ENCODE measurements around the gene STX1A.

GRCh38 chr7:73738612-73739386 is 19.3 kb upstream of the STX1A start, which contains the start of gene ABHD11:
- no peak for TF ChIP-seq EZH2phosphoT487 (IDR thresholded peaks at IDR 0.05; ENCODE audit: insufficient read depth, low read depth)
- TF ChIP-seq EZH2 (IDR thresholded peaks at IDR 0.05; ENCODE audit: insufficient read depth, poor library complexity, severe bottlenecking) = no peak
